ENCODE data around the gene TIE1. TPM values are rescaled to one million over a fixed set of nuclear protein-coding genes. Genes with fewer than 3 reads are reported as not detected.

Gene TIE1
- total RNA-seq, 1 donor from 2014 or later = 48.5 TPM

GRCh38 chr1:43357251-43357650, 56.5 kb downstream of the TIE1 start:
- intact Hi-C loops (cut with DNase I) = loop anchor here (10.0 kb wide), 1 partner anchor 122 kb away; no protein-coding TSS in a partner anchor
- Histone ChIP-seq H3K36me3 (peaks cover 18% of the 10 kb centered on the region), H3K4me3 (no peak overlapping the region), H3K27me3 (ENCODE audit: low read depth) (no peaks in the 10 kb centered on the region), H3K27ac (no peak overlapping the region), H3K9me3 (no peaks in the 10 kb centered on the region), H3K4me1 (peaks cover 14% of the 10 kb centered on the region)
- ATAC-seq (no peak), DNase-seq (no peak)
- no peak for TF ChIP-seq CTCF (IDR thresholded peaks at IDR 0.05)

- Histone ChIP-seq H3K27me3 (ENCODE audit: low read depth) (no peaks in the 10 kb centered on the region), H3K9me3 (no peaks in the 10 kb centered on the region), H3K4me3 (peak overlapping the region; percentile 83), H3K27ac (peak overlapping the region; percentile 97), H3K36me3 (peaks cover 28% of the 10 kb centered on the region), H3K4me1 (peaks cover 14% of the 10 kb centered on the region)
- no peak for DNase-seq
- peak; percentile 51 for TF ChIP-seq CTCF (IDR thresholded peaks at IDR 0.05)
- ATAC-seq = peak; percentile 74 to 78
- intact Hi-C loops (cut with DNase I) = loop anchor here (10.0 kb wide), 1 partner anchor 123 kb away; no protein-coding TSS in a partner anchor
Measured at GRCh38 chr1:43358121-43358745, 57.5 kb downstream of the TIE1 start.

GRCh38 chr1:43358746-43359693, 58.2 kb downstream of the TIE1 start, which contains the start of gene CDC20:
TSS of gene CDC20 (plus strand) at chr1:43358981. CDS start at chr1:43359216, 235 bp downstream.
- intact Hi-C loops (cut with DNase I) = loop anchor here (10.0 kb wide), 1 partner anchor 124 kb away; no protein-coding TSS in a partner anchor
- no peaks in the 10 kb centered on the region for H3K27me3 ChIP-seq (ENCODE audit: low read depth)
- H3K9me3 ChIP-seq = no peaks in the 10 kb centered on the region
- DNase-seq (peak; percentile 99), ATAC-seq (peak; percentile 98 to 99)
- peak within 1 kb of the TSS; percentile 83 for H3K4me3 ChIP-seq
- H3K4me1 ChIP-seq = peaks cover 14% of the 10 kb centered on the region
- no peak for TF ChIP-seq CTCF (IDR thresholded peaks at IDR 0.05)
- peaks cover 35% of the 10 kb centered on the region for H3K36me3 ChIP-seq
- H3K27ac ChIP-seq = peak within 1 kb of the TSS; percentile 97

- ATAC-seq = no peak
- H3K27ac ChIP-seq = no peak overlapping the region
- H3K4me1 ChIP-seq = peaks cover 14% of the 10 kb centered on the region
- H3K36me3 ChIP-seq = peaks cover 42% of the 10 kb centered on the region
- intact Hi-C loops (cut with DNase I) = loop anchor here (10.0 kb wide), 1 partner anchor 125 kb away; no protein-coding TSS in a partner anchor
- DNase-seq = no peak
- no peak for TF ChIP-seq CTCF (IDR thresholded peaks at IDR 0.05)
- H3K9me3 ChIP-seq = no peaks in the 10 kb centered on the region
- H3K27me3 ChIP-seq (ENCODE audit: low read depth) = no peaks in the 10 kb centered on the region
- H3K4me3 ChIP-seq = peak overlapping the region; percentile 83
Measured at GRCh38 chr1:43359696-43360095, 58.9 kb downstream of the TIE1 start.

- no peak for ATAC-seq
- intact Hi-C loops (cut with DNase I) = no loop called here
- no peak for DNase-seq
- Histone ChIP-seq H3K36me3 (peaks cover 51% of the 10 kb centered on the region), H3K9me3 (no peaks in the 10 kb centered on the region), H3K4me1 (peaks cover 16% of the 10 kb centered on the region), H3K4me3 (no peak overlapping the region), H3K27ac (no peak overlapping the region), H3K27me3 (ENCODE audit: low read depth) (no peaks in the 10 kb centered on the region)
- TF ChIP-seq CTCF (IDR thresholded peaks at IDR 0.05) = no peak
Measured at GRCh38 chr1:43360616-43361015, 59.8 kb downstream of the TIE1 start.
